OCI-LY7 (cell line): ENCODE results near the gene PARP6. TPM values are rescaled to one million over a fixed set of nuclear protein-coding genes. Genes with fewer than 3 reads are reported as not detected.

Experiments
- BruUV-seq: library from RNA; stranded (reverse); fragments of 400-500 nt; replicated peaks from 2 replicates; lab custom pipeline; 2021; lab: Mats Ljungman, UMichigan
- CTCF ChIA-PET: fragments of 300-600 bp; sonication (Branson Sonifier 250); formaldehyde crosslinking; loops from one replicate; lab custom pipeline; 2022; ENCODE audit warnings: antibody characterized with exemption; ENCODE audit not compliant: unreplicated experiment; lab: Charles Lee
- POLR2A ChIA-PET: fragments of 300-600 bp; sonication (Branson Sonifier 250); formaldehyde crosslinking; loops from one replicate; lab custom pipeline; 2022; ENCODE audit warnings: antibody characterized with exemption; lab: Charles Lee
- DNase-seq: peaks from one replicate; pipeline ENCODE4 v3.0.0-alpha.2; 2015; ENCODE audit warnings: low spot score
- H2AFZ ChIP-seq: fragments of 200-600 bp; sonication (generic), shearing (Covaris generic); 2 replicates; pipeline ENCODE4 v1.6.1; 2014; ENCODE audit warnings: mild to moderate bottlenecking, antibody characterized with exemption, low read length, moderate library complexity
- H3K27ac ChIP-seq: fragments of 200-600 bp; sonication (generic); 2 replicates; pipeline ENCODE4 v1.5.1; 2014; ENCODE audit warnings: mixed run types, low read depth, mild to moderate bottlenecking, moderate library complexity, low read length, inconsistent platforms; ENCODE audit not compliant: poor library complexity, severe bottlenecking
- H3K36me3 ChIP-seq: fragments of 200-600 bp; sonication (generic); 2 replicates; pipeline ENCODE4 v1.6.1; 2014; ENCODE audit warnings: mild to moderate bottlenecking, antibody characterized with exemption, low read length, moderate library complexity, mixed read lengths; ENCODE audit not compliant: insufficient read depth
- H3K4me1 ChIP-seq: fragments of 200-600 bp; sonication (generic); 2 replicates; pipeline ENCODE4 v1.5.1; 2014; ENCODE audit warnings: mild to moderate bottlenecking, low read length; ENCODE audit not compliant: insufficient read depth, poor library complexity, severe bottlenecking
- H3K4me2 ChIP-seq: fragments of 200-600 bp; sonication (generic); 2 replicates; pipeline ENCODE4 v1.6.1; 2014; ENCODE audit warnings: mild to moderate bottlenecking, low read length
- H3K4me3 ChIP-seq: fragments of 200-600 bp; sonication (generic); 2 replicates; pipeline ENCODE4 v1.5.1; 2014; ENCODE audit warnings: mild to moderate bottlenecking, low read depth, low read length; ENCODE audit not compliant: poor library complexity, severe bottlenecking
- H3K79me2 ChIP-seq: fragments of 200-600 bp; sonication (generic); 2 replicates; pipeline ENCODE4 v1.6.1; 2016; ENCODE audit warnings: low read depth, mild to moderate bottlenecking, low read length, moderate library complexity, mixed read lengths; ENCODE audit not compliant: insufficient read depth
- H3K9me2 ChIP-seq: fragments of 200-600 bp; sonication (generic); 2 replicates; pipeline ENCODE4 v1.6.1; 2016; ENCODE audit warnings: mild to moderate bottlenecking, low read length, mixed read lengths; ENCODE audit not compliant: insufficient read depth
- H3K9me3 ChIP-seq: fragments of 200-600 bp; sonication (generic); 2 replicates; pipeline ENCODE4 v1.6.1; 2014; ENCODE audit warnings: mild to moderate bottlenecking, mixed run types, low read length, mixed read lengths
- H4K20me1 ChIP-seq: fragments of 200-600 bp; sonication (generic); 2 replicates; pipeline ENCODE4 v1.6.1; 2014; ENCODE audit warnings: mild to moderate bottlenecking, antibody characterized with exemption, low read length, moderate library complexity, mixed read lengths; ENCODE audit not compliant: insufficient read depth
- CTCF ChIP-seq: fragments of 200-600 bp; sonication (generic); conservative IDR thresholded peaks from 2 replicates; pipeline ENCODE4 v1.5.1; 2014; ENCODE audit warnings: mild to moderate bottlenecking, antibody characterized with exemption, low read length, moderate library complexity, mixed read lengths
- EZH2phosphoT487 ChIP-seq: fragments of 200-600 bp; sonication (generic); IDR thresholded peaks from 2 replicates; pipeline ENCODE4 v1.6.1; 2018; ENCODE audit warnings: low read depth, borderline replicate concordance, mild to moderate bottlenecking, mixed run types, antibody characterized with exemption, low read length, moderate library complexity, mixed read lengths
- intact Hi-C: fragments of 100-400 bp; cut with micrococcal nuclease; formaldehyde crosslinking; loops from one replicate; pipeline ENCODE4 v1.10.0; 2022; ENCODE audit not compliant: unreplicated experiment
- total RNA-seq, 2 experiments: library from RNA; depleted of rRNA in 1 of 2; stranded (reverse); fragments of >200 nt in 1 of 2; shearing (Covaris generic) in 1 of 2; gene quantifications; 2 replicates each; pipeline ENCODE4 v1.2.3, GENCODE V29; 2014 to 2022

Gene PARP6
- total RNA-seq, 2 experiments from 2014 or later: 58.3 to 73.3 TPM

DNA sequence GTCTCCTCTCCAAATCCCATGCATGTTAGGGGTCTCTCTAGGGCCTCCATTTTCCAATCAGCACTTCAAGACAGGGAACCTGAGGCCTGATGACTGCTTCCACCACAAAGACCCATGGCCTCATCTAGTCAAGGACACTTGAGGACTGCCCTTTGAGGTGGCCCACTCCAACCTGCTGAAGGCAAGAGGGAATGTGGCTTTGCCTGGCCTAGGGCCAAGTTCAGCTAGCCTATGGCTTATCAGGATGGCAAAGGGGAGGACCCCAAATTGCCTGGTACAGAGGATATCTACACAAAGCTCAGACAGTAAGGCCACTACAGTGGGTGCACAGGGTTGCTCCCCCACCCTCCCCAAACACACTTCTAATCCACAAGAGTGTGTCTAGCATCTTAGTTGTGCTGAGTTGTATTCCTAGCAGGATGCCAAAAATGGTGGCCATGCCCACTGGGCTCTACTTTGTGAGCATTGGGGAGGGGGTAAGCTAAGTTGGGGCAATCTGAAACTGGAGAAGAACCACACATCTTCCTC lies 64.7 kb downstream of the PARP6 start:
- no peak for DNase-seq
- Histone ChIP-seq H3K4me3 (no peak overlapping the region), H3K36me3 (peaks cover 98% of the 10 kb centered on the region), H3K9me3 (no peaks in the 10 kb centered on the region), H2AFZ (no peak overlapping the region), H3K4me2 (no peak overlapping the region), H3K4me1 (no peaks in the 10 kb centered on the region), H3K27ac (no peak overlapping the region), H3K9me2 (no peaks in the 10 kb centered on the region), H3K79me2 (peaks cover 5% of the 10 kb centered on the region; the same call in 1 of the 2 replicates), H4K20me1 (peaks cover 31% of the 10 kb centered on the region; the same call in 1 of the 2 replicates)
- no TSS peak for BruUV-seq
- CTCF ChIA-PET: no interaction called here
- intact Hi-C loops: no loop called here
- TF ChIP-seq CTCF: no peak
- TF ChIP-seq EZH2phosphoT487: no peak
- POLR2A ChIA-PET: no interaction called here

DNA sequence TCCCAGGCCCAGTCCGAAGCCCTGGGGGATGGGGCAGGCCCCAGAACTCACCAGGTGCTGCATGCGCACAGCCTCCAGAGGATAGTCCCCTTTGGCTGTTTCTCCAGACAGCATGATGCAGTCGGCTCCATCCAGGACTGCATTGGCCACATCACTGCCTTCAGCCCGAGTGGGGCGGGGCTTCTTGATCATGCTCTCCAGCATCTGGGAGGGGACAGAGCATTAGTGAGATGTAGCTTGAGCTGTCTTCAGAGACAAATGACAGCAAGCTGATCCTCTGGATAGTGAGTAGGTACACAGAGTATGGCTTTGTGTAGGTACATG lies 65.7 kb downstream of the PARP6 start:
- H4K20me1 ChIP-seq: peaks cover 34% of the 10 kb centered on the region; the same call in 1 of the 2 replicates

More for the DNA sequence above, 65.7 kb downstream of the PARP6 start:
- H3K4me2 ChIP-seq: no peak overlapping the region
- H3K27ac ChIP-seq: no peak overlapping the region
- DNase-seq: no peak
- CTCF ChIA-PET: no interaction called here
- peaks cover 98% of the 10 kb centered on the region for H3K36me3 ChIP-seq
- TF ChIP-seq CTCF (no peak), EZH2phosphoT487 (no peak)
- no peak overlapping the region for H3K4me3 ChIP-seq
- no peak overlapping the region for H2AFZ ChIP-seq
- no peaks in the 10 kb centered on the region for H3K9me2 ChIP-seq
- H3K79me2 ChIP-seq: peaks cover under 1% of the 10 kb centered on the region; the same call in 1 of the 2 replicates
- H3K9me3 ChIP-seq: no peaks in the 10 kb centered on the region
- peaks cover 4% of the 10 kb centered on the region for H3K4me1 ChIP-seq
- POLR2A ChIA-PET: interaction anchor here (0.9 kb wide), 1 partner anchor 20 kb away, joined by 3 read pairs; no protein-coding TSS in a partner anchor
- BruUV-seq: no TSS peak
- intact Hi-C loops: no loop called here
